ENCODE data around the gene RNF207.

The RNF207 gene

DNA sequence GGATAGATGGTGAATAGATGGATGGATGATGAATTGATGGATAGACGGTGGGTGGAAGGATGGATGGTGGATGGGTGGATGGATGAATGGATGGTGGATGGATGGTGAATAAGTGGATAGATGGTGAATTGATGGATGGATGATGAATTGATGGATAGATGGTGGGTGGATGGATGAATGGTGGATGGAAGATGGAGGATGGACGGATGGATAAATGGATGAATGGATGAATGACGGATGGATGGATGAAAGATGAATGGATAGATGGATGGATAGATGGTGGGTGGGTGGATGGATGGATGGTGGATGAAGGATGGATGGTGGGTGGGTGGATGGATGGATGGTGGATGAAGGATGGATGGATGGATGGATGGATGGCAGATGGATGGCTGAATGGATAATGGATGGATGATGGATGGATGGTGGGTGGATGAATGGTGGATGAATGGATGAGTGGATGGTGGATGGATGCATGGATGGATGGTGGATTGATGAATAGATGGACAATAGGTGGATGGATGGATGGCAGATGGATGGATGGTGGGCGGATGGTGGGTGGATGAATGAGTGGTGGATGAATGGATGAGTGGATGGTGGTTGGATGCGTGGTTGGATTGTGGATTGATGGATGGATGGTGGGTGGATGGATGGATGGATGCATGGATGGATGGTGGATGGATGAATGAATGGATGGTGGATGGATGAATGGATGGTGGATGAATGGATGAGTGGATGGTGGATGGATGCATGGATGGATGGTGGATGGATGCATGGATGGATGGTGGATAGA is 31.1 kb upstream of the RNF207 start:
- no peak for DNase-seq (ENCODE audit: low spot score)

DNA sequence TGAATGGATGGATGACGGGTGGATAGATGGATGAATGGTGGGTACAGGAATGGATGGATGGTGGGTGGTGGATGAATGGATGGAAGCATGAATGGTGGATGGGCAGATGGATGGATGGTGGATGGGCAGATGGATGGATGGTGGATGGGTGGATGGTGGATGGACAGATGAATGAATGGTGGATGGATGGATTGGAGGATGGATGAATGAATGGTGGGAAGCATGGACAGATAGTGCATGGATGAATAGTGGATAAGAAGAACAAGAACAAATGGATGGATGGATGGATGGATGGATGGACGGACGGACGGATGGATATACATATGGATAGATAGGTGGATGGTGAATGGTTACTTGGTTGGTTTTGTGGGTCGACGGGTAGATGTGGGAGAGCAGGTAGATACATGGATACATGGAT is 30.5 kb upstream of the RNF207 start:
- no peak for DNase-seq (ENCODE audit: low spot score)

GRCh38 chr1:6176779-6177178 is 29.1 kb upstream of the RNF207 start:
- DNase-seq (ENCODE audit: low spot score) = no peak

GRCh38 chr1:6177681-6178380 is 28.1 kb upstream of the RNF207 start:
- no peak for DNase-seq (ENCODE audit: low spot score)

DNA sequence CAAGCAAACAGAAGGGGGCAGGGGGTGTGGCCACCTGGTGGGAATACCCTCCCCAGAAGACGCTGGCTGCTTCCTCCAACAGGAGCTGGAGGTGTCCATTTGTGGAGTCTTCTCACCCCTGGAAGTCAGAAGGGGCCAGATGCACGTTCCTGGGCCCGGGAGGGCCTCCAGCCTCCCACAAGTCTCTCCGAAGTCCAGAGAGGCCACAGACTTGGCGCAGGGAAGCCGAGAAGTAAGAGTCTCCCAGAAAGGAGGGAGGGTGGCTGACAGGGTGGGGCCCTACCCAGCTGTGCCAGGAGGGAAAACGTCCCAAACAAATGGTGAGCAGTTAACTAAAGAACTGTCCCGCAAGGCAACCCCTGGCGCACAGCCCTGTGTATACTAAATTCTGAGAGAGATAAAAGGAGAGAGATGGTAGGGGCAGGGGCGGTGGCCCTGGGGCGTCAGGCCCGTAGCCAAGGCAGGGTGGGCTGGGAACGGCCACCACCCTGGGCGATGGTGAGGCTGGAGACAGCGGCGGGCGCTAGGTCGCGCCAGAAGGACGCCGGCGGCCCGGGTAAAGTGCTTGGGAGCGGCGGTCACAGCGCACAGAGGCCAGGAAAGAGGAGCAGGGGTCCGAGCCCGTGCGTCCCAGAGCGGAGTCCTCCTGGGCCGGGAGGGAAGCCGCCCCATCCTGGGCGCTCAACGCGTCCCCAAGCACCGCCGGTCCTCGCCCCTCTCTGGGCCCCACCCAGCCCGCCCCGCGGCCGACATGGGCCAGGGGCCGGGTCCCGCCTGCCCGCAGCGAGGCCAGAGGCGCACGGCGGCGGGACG is 27.0 kb upstream of the RNF207 start:
- no peak for DNase-seq (ENCODE audit: low spot score)

GRCh38 chr1:6179564-6180175 is 26.2 kb upstream of the RNF207 start:
- DNase-seq (ENCODE audit: low spot score) = no peak

GRCh38 chr1:6180268-6180706 is 25.6 kb upstream of the RNF207 start, which contains the start of gene CHD5:
Gene CHD5, minus strand, starts transcription at chr1:6180321. Its CDS starts 298 bp downstream, at chr1:6180023.
- no peak for DNase-seq (ENCODE audit: low spot score)

GRCh38 chr1:6180707-6181311 is 25.1 kb upstream of the RNF207 start:
- no peak for DNase-seq (ENCODE audit: low spot score)

DNA sequence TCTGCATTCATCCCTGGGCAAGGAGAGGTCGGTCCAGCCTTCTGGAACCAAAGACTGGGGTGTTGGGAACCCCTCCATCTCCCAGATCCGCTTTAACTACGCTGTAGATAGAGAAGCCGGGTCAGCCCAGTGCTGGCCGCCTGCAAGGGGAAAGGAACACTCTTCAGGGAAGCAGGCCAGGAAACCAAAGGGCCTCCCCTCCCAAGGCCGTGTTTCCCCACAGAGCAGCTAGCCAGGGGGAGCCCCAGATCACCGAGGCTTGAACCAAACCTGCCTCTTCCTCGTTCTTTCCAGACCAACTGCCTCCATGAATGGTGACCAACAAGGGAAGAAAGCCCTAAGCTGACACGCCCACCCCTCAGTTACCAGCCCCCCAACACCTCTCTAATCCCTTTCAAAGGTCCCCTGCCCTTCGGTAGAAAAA is 24.6 kb upstream of the RNF207 start:
- DNase-seq (ENCODE audit: low spot score) = no peak

DNA sequence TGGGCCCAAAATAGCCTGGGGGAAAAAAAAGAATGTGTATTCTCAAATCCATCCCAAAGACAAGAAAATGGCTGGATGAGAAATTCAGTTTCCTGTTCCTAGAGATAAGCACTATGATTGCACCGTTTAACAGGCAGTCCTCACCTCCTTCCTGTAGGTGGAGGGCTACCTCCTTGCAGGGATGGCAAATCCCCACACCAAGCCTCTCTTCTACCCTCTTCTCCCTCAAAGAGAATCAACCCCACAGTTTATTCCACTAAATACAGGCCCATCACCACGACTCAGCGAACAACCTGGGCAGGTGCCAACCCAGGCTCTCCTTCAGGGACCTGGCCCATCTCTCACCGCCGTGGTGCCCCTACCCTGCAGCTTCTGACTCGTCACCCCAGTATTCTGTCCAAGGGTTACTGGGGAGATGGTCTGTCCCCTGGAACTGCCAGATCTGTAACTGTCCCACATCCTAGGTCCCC is 22.4 kb upstream of the RNF207 start:
- no peak for DNase-seq (ENCODE audit: low spot score)

DNA sequence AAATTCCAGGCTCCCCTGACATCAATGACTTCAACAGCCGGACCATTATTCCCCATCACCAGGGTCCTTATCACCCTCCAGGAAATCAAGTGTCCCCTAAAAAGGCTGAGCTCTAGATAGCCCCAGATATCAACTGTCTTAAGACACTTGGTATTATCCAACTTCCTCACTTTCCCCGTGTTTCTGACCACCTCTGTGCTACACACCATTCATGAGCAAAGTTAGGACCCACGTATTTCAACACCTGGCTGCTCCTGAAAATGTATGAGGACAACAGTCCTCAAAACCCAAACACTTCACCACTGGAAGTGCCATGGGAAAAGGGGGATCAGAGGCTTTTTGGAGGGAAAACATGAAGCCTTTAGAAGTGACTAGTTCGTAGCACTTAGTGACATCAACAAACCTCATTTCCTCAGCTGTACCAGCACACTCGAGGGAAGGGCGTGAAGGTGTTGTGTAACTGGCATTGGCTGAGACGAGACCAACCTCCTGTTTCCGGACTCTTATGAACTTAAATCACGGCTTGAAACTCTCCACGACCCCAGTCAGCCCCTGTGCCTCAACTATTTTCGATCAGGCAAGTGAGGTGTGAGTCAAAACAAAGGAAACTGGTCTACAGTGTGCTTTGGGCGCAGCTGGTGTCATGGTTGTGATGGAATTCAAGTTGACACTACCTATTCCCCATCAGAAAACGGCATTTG is 21.7 kb upstream of the RNF207 start:
- no peak for DNase-seq (ENCODE audit: low spot score)

GRCh38 chr1:6185151-6185550 is 20.8 kb upstream of the RNF207 start:
- DNase-seq (ENCODE audit: low spot score) = no peak

- DNase-seq (ENCODE audit: low spot score) = no peak
These were observed 20.1 kb upstream of the RNF207 start for GRCh38 chr1:6185635-6186382.

DNA sequence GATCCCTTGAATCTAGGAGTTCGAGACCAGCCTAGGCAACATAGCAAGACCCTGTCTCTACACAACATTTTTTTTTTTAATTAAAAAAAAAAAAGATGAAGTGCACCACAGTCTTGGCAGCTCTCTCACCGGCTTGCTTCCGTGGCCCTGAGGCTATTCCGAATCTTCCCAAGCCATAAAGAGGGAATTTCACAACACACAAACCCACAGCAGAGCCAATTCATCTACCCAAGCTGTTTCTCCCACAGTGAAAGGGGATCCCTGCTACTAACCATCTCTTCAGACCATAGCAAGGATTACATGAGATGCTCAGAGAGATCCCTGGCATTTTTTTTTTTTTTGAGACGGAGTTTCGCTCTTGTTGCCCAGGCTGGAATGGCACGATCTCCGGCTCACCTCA is 17.5 kb upstream of the RNF207 start:
- no peak for DNase-seq (ENCODE audit: low spot score)

GRCh38 chr1:6191968-6192367 is 14.0 kb upstream of the RNF207 start:
- DNase-seq (ENCODE audit: low spot score) = no peak

- no peak for DNase-seq (ENCODE audit: low spot score)
These were observed 8.0 kb upstream of the RNF207 start for GRCh38 chr1:6197746-6198427.

DNA sequence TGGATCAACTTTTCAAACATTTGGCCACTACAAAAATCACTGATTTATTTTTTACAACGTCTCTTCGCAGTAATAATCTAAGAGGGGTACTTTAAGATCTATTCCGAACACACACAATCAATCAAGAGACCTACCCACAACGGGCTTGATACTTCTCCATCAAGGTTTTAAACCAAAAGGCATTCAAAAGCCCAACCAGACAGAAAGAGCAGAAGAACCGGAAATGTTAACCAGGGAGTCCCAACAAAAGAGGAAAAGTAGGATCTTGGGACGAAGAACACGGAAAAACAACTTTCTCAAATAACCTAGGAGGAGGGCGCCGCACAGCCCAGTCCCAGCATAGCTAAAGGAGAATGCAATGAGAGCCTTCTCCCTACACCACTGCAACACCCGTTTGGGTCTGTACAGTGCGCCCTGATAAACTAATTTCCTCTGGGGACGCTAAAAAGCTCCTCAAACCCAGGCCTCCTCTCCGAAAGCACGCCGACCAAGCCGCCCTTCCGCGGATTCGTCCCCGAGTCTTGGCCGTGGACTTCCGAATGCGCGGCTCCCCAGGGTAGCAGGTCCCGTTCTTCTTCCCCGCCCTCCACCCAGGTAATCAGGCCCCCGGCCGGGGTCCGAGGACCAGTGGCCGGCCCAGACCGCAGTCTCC is 7.1 kb upstream of the RNF207 start:
- DNase-seq (ENCODE audit: low spot score) = no peak

DNA sequence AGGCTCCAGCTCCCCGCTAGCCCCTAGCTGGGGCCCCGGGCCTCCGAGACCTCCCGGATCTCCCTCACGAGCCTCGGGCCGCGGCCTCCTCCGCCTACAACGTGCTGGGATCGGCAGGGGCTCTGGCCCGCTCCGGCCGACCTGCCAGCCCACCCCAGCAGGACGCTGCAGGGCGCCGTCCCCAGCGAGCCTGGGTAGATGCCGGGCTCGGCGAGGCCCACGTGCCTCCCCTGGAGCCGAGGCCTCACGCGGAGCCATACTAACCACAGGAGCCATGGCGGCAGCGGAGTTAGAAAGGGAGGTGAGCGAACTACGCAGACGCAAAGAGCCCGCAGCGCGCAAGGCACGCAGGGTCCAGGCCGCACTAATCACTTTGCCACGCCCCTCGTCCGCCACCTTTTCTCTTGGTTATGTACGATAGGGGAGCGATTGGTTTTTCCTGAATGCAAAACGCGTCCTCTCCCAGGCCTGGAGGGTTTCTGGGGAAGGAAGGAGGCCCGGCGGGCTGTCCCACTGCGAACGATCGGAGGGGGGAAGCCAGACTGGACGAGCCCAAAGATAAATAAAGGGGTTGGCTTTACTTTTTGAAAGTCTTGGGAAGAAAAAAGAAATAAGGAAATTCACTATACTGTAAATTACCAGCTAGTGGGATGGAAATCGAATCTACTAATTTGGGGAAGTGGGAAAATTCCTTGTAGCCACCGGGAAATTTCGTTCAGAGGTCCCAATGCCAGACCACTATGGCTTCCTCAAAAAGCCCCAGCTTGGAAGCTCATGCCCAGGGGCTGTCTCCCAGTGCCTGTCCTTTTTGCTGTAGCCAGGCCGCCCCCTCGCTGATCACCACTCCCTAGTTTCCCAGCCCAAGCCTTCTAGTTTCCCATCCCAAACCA is 6.4 kb upstream of the RNF207 start, which contains the start of gene RPL22:
Gene RPL22, minus strand, starts transcription at position 298 of the 890 bp plus-strand sequence. Its CDS starts 22 bp downstream, at position 276.
- DNase-seq (ENCODE audit: low spot score) = peak; percentile 96
